H9 (cell line): ENCODE results near the gene EXOC2. TPM values are rescaled to one million over a fixed set of nuclear protein-coding genes. Genes with fewer than 3 reads are reported as not detected.

Experiments
- DNase-seq: peaks from one replicate; pipeline ENCODE4 v3.0.0-alpha.2; 2017
- H2AFZ ChIP-seq: one replicate; pipeline ENCODE4 v1.6.1; 2013; ENCODE audit warnings: mild to moderate bottlenecking, low read length, control low read depth, moderate library complexity
- H2AK5ac ChIP-seq: 2 replicates; pipeline ENCODE4 v1.6.1; 2013; ENCODE audit warnings: low read length, control low read depth, mixed read lengths; ENCODE audit not compliant: insufficient read length
- H2BK120ac ChIP-seq: one replicate; pipeline ENCODE4 v1.6.1; 2013; ENCODE audit warnings: low read depth, mild to moderate bottlenecking, low read length, control low read depth, inconsistent platforms; ENCODE audit not compliant: poor library complexity, severe bottlenecking
- H2BK12ac ChIP-seq: 2 replicates; pipeline ENCODE4 v1.6.1; 2013; ENCODE audit warnings: low read length, control low read depth, mixed read lengths, low read depth; ENCODE audit not compliant: insufficient read length
- H2BK15ac ChIP-seq: 2 replicates; pipeline ENCODE4 v1.6.1; 2013; ENCODE audit warnings: low read depth, low read length, control low read depth
- H2BK20ac ChIP-seq: one replicate; pipeline ENCODE4 v1.6.1; 2013; ENCODE audit warnings: low read depth, mild to moderate bottlenecking, low read length, control low read depth, inconsistent platforms; ENCODE audit not compliant: poor library complexity, severe bottlenecking
- H2BK5ac ChIP-seq: 2 replicates; pipeline ENCODE4 v1.6.1; 2013; ENCODE audit warnings: low read length, control low read depth, mixed read lengths; ENCODE audit not compliant: insufficient read length
- H3K14ac ChIP-seq: 2 replicates; pipeline ENCODE4 v1.6.1; 2013; ENCODE audit warnings: low read length, control low read depth; ENCODE audit not compliant: insufficient read depth
- H3K18ac ChIP-seq: 2 replicates; pipeline ENCODE4 v1.6.1; 2013; ENCODE audit warnings: low read depth, mild to moderate bottlenecking, mixed read lengths, low read length, control low read depth; ENCODE audit not compliant: insufficient read length
- H3K23ac ChIP-seq: 2 replicates; pipeline ENCODE4 v1.6.1; 2013; ENCODE audit warnings: low read length, control low read depth, mixed read lengths, low read depth; ENCODE audit not compliant: insufficient read length
- H3K23me2 ChIP-seq: 2 replicates; pipeline ENCODE4 v1.6.1; 2013; ENCODE audit warnings: low read depth, mild to moderate bottlenecking, mixed read lengths, low read length, control low read depth; ENCODE audit not compliant: insufficient read length, poor library complexity, severe bottlenecking
- H3K27ac ChIP-seq: 2 replicates; pipeline ENCODE4 v1.5.1; 2013; ENCODE audit warnings: low read length, control low read depth, mixed read lengths, low read depth; ENCODE audit not compliant: insufficient read length
- H3K27me3 ChIP-seq: 2 replicates; pipeline ENCODE4 v1.6.1; 2013; ENCODE audit warnings: low read length, control low read depth, inconsistent platforms; ENCODE audit not compliant: insufficient read depth
- H3K4ac ChIP-seq: 2 replicates; pipeline ENCODE4 v1.6.1; 2013; ENCODE audit warnings: low read depth, mild to moderate bottlenecking, control low read depth, inconsistent platforms, low read length, moderate library complexity
- H3K4me1 ChIP-seq: 2 replicates; pipeline ENCODE4 v1.6.1; 2013; ENCODE audit warnings: low read length, control low read depth, inconsistent platforms; ENCODE audit not compliant: insufficient read depth
- H3K4me2 ChIP-seq: 2 replicates; pipeline ENCODE4 v1.6.1; 2013; ENCODE audit warnings: low read length, control low read depth, mixed read lengths; ENCODE audit not compliant: insufficient read length, insufficient read depth
- H3K56ac ChIP-seq: 2 replicates; pipeline ENCODE4 v1.6.1; 2013; ENCODE audit warnings: low read depth, mild to moderate bottlenecking, mixed read lengths, low read length, control low read depth; ENCODE audit not compliant: insufficient read length
- H3K79me1 ChIP-seq: 2 replicates; pipeline ENCODE4 v1.6.1; 2013; ENCODE audit warnings: low read depth, mild to moderate bottlenecking, moderate library complexity, low read length, control low read depth, inconsistent platforms; ENCODE audit not compliant: insufficient read depth, poor library complexity, severe bottlenecking
- H3K79me2 ChIP-seq: 2 replicates; pipeline ENCODE4 v1.6.1; 2013; ENCODE audit warnings: low read length, control low read depth, inconsistent platforms; ENCODE audit not compliant: insufficient read depth
- H3K9ac ChIP-seq: 2 replicates; pipeline ENCODE4 v1.6.1; 2013; ENCODE audit warnings: low read length, control low read depth, mixed read lengths; ENCODE audit not compliant: insufficient read length; ENCODE audit errors: extremely low read depth
- H3K9me3 ChIP-seq: one replicate; pipeline ENCODE4 v1.6.1; 2013; ENCODE audit warnings: low read depth, low read length, inconsistent platforms; ENCODE audit not compliant: control insufficient read depth
- H3T11ph ChIP-seq: one replicate; pipeline ENCODE4 v1.6.1; 2013; ENCODE audit warnings: mild to moderate bottlenecking, low read length, control low read depth, inconsistent platforms
- H4K20me1 ChIP-seq: one replicate; pipeline ENCODE4 v1.6.1; 2013; ENCODE audit not compliant: control insufficient read depth, insufficient read length, insufficient read depth
- H4K5ac ChIP-seq: 2 replicates; pipeline ENCODE4 v1.6.1; 2013; ENCODE audit warnings: low read depth, mild to moderate bottlenecking, mixed read lengths, low read length, control low read depth; ENCODE audit not compliant: insufficient read length
- H4K8ac ChIP-seq: replicated peaks from 2 replicates; pipeline ENCODE4 v1.6.1; 2013; ENCODE audit warnings: low read length, control low read depth, mixed read lengths, low read depth; ENCODE audit not compliant: insufficient read length
- H4K91ac ChIP-seq: 2 replicates; pipeline ENCODE4 v1.6.1; 2013; ENCODE audit warnings: low read depth, mild to moderate bottlenecking, moderate library complexity, mixed read lengths, low read length, control low read depth; ENCODE audit not compliant: insufficient read length
- H3K27ac Mint-ChIP-seq, 3 experiments: 2 replicates in 2 of 3; 3 replicates in 1 of 3; pipeline ENCODE4 v1.8.0; 2020 to 2021; ENCODE audit warnings: mixed read lengths in 3 of 3, mild to moderate bottlenecking in 1 of 3, moderate library complexity in 1 of 3
- H3K27me3 Mint-ChIP-seq: 2 replicates; pipeline ENCODE4 v1.8.0; 2021; ENCODE audit warnings: low read depth, mild to moderate bottlenecking, moderate library complexity, mixed read lengths
- H3K36me3 Mint-ChIP-seq, 3 experiments: 2 replicates in 2 of 3; 3 replicates in 1 of 3; pipeline ENCODE4 v1.8.0; 2020 to 2021; ENCODE audit warnings: low read depth in 3 of 3, mixed read lengths in 3 of 3; ENCODE audit not compliant: insufficient read depth in 1 of 3
- H3K4me1 Mint-ChIP-seq, 2 experiments: 2 replicates each; pipeline ENCODE4 v1.8.0; 2020; ENCODE audit warnings: mixed read lengths in 2 of 2
- H3K4me3 Mint-ChIP-seq, 2 experiments: 2 replicates in 1 of 2; 3 replicates in 1 of 2; pipeline ENCODE4 v1.8.0; 2020 to 2021; ENCODE audit warnings: mild to moderate bottlenecking in 2 of 2, mixed read lengths in 2 of 2, moderate library complexity in 1 of 2
- H3K9me3 Mint-ChIP-seq, 2 experiments: 2 replicates in 1 of 2; 3 replicates in 1 of 2; pipeline ENCODE4 v1.8.0; 2020; ENCODE audit warnings: mild to moderate bottlenecking in 2 of 2, mixed read lengths in 2 of 2, moderate library complexity in 1 of 2
- WGBS: extraction: QIAGEN DNeasy Blood & Tissue Kit; methylation state at CpG from one replicate; pipeline ENCODE4 v1.1.7; 2013; ENCODE audit warnings: missing lambda C conversion rate, low lambda C conversion rate, mixed read lengths; ENCODE audit not compliant: insufficient read length; ENCODE audit errors: extremely low coverage; 5-methylcytosine and 5-hydroxymethylcytosine counted together
- total RNA-seq: library from RNA; stranded (reverse); gene quantifications from 2 replicates; pipeline ENCODE4 v1.2.1, GENCODE V29; 2021
- TF ChIP-seq, protein P1 (sequence below): fragments of 200-600 bp; sonication (generic); conservative IDR thresholded peaks from 3 replicates; pipeline ENCODE4 v1.8.0; 2021; ENCODE audit warnings: antibody characterized with exemption, mild to moderate bottlenecking

The EXOC2 gene
- total RNA-seq, 1 experiment from 2014 or later, result 29.9 TPM

DNA sequence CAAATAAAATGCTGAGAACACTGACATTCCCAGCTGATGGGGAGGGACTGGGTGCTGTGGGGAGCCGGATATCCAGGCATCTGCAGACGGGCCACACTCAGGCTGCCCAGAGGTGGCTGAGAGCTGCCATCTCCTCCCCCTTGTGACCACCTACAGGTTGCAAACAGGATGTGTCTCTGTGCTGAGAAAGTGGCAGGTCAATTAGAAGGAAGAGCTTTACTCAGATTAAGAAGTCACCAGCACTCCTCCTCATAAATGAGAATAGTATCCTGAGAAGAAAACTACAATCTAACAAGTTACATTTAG lies 99.1 kb downstream of the EXOC2 start:
- Histone ChIP-seq H3K27me3 (no peaks in the 10 kb centered on the region), H3K27ac (no peak overlapping the region), H3K79me2 (no peaks in the 10 kb centered on the region; the same call in 1 of the 2 replicates), H3K9ac (no peak overlapping the region), H2BK5ac (no peak overlapping the region), H3K56ac (no peak overlapping the region), H3K79me1 (no peaks in the 10 kb centered on the region), H4K91ac (no peak overlapping the region), H2BK15ac (no peak overlapping the region), H3T11ph (no peak overlapping the region), H2BK12ac (no peak overlapping the region), H3K14ac (no peak overlapping the region), H2AFZ (no peak overlapping the region), H3K23me2 (no peaks in the 10 kb centered on the region), H4K5ac (no peak overlapping the region), H4K8ac (no peak overlapping the region), H3K23ac (no peak overlapping the region), H2BK120ac (no peak overlapping the region), H3K9me3 (no peaks in the 10 kb centered on the region), H2AK5ac (no peak overlapping the region), H2BK20ac (no peak overlapping the region), H3K4me2 (no peak overlapping the region), H4K20me1 (no peaks in the 10 kb centered on the region), H3K4ac (no peak overlapping the region), H3K4me1 (peaks cover 4% of the 10 kb centered on the region; the same call in 1 of the 2 replicates), H3K18ac (no peak overlapping the region)
- Mint-ChIP-seq H3K36me3 (peaks cover 22 to 48% (median 39%) of the 10 kb centered on the region in 3 experiments), H3K9me3 (no peaks in the 10 kb centered on the region), H3K27me3 (no peaks in the 10 kb centered on the region), H3K27ac (peak overlapping the region; percentile 4 to 89 (median 12); a peak in 6 of 7 replicates), H3K4me3 (no peak overlapping the region), H3K4me1 (peaks cover 9 to 10% of the 10 kb centered on the region in 2 experiments)
- TF ChIP-seq, protein P1, sequence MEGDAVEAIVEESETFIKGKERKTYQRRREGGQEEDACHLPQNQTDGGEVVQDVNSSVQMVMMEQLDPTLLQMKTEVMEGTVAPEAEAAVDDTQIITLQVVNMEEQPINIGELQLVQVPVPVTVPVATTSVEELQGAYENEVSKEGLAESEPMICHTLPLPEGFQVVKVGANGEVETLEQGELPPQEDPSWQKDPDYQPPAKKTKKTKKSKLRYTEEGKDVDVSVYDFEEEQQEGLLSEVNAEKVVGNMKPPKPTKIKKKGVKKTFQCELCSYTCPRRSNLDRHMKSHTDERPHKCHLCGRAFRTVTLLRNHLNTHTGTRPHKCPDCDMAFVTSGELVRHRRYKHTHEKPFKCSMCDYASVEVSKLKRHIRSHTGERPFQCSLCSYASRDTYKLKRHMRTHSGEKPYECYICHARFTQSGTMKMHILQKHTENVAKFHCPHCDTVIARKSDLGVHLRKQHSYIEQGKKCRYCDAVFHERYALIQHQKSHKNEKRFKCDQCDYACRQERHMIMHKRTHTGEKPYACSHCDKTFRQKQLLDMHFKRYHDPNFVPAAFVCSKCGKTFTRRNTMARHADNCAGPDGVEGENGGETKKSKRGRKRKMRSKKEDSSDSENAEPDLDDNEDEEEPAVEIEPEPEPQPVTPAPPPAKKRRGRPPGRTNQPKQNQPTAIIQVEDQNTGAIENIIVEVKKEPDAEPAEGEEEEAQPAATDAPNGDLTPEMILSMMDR, result 0 out of 3 replicates have a peak, but pooled peaks have one; percentile 16
- WGBS, result no CpG with 5 or more reads among the region's 2 CpGs
- DNase-seq, result peak; percentile 69
